GM06990 (cell line): ENCODE results near the gene EP300.
"Not testable (repeated sequence)": the region's sequence is repeated elsewhere in the genome, so short reads cannot be mapped to it uniquely, and the experiment has no call there.

Source experiments
- DNase-seq: peaks from one replicate; pipeline ENCODE4 v3.0.0-alpha.2; 2011; ENCODE audit not compliant: insufficient read length; ENCODE audit errors: extremely low read depth
- H3K27me3 ChIP-seq: replicated peaks from 2 replicates; pipeline ENCODE4 v1.6.0; 2011; ENCODE audit warnings: low read length; ENCODE audit not compliant: control insufficient read depth, insufficient read depth
- H3K36me3 ChIP-seq: 2 replicates; pipeline ENCODE4 v1.5.1; 2011; ENCODE audit warnings: low read length; ENCODE audit not compliant: control insufficient read depth, insufficient read depth
- H3K4me3 ChIP-seq: replicated peaks from 2 replicates; pipeline ENCODE4 v1.5.1; 2011; ENCODE audit warnings: low read depth, mild to moderate bottlenecking, control low read depth, low read length
- CTCF ChIP-seq: IDR thresholded peaks from 2 replicates; pipeline ENCODE4 v1.5.1; 2011; ENCODE audit warnings: low read length, control low read depth, mild to moderate bottlenecking, inconsistent platforms; ENCODE audit not compliant: insufficient read depth, poor library complexity, severe bottlenecking

Gene EP300

GRCh38 chr22:41094041-41094593, 1.7 kb downstream of the EP300 start:
- no peak for TF ChIP-seq CTCF
- Histone ChIP-seq H3K36me3 (no peaks in the 10 kb centered on the region), H3K27me3 (no peaks in the 10 kb centered on the region), H3K4me3 (peak overlapping the region; percentile 91)
- DNase-seq = no peak

GRCh38 chr22:41096391-41096790, 4.0 kb downstream of the EP300 start:
- Histone ChIP-seq H3K27me3 (no peaks in the 10 kb centered on the region), H3K4me3 (no peak overlapping the region), H3K36me3 (no peaks in the 10 kb centered on the region; the same call in 1 of the 2 replicates)
- no peak for TF ChIP-seq CTCF
- DNase-seq = no peak

- no peaks in the 10 kb centered on the region; the same call in 1 of the 2 replicates for H3K36me3 ChIP-seq
- H3K4me3 ChIP-seq = no peak overlapping the region
- no peak for DNase-seq
- TF ChIP-seq CTCF = no peak
- H3K27me3 ChIP-seq = no peaks in the 10 kb centered on the region
Measured at GRCh38 chr22:41096841-41097240, 4.4 kb downstream of the EP300 start.

GRCh38 chr22:41099036-41099435, 6.6 kb downstream of the EP300 start:
- no peak for DNase-seq
- no peak for TF ChIP-seq CTCF
- Histone ChIP-seq H3K27me3 (no peaks in the 10 kb centered on the region), H3K36me3 (no peaks in the 10 kb centered on the region; the same call in 1 of the 2 replicates), H3K4me3 (no peak overlapping the region)

GRCh38 chr22:41106122-41106968, 14.0 kb downstream of the EP300 start:
- no peaks in the 10 kb centered on the region for H3K27me3 ChIP-seq
- TF ChIP-seq CTCF = no peak
- no peak for DNase-seq
- H3K36me3 ChIP-seq = peaks cover 3% of the 10 kb centered on the region
- no peak overlapping the region for H3K4me3 ChIP-seq

GRCh38 chr22:41106969-41107325, 14.6 kb downstream of the EP300 start:
- H3K36me3 ChIP-seq = not testable (repeated sequence)

More at GRCh38 chr22:41106969-41107325, 14.6 kb downstream of the EP300 start:
- DNase-seq, H3K4me3 ChIP-seq, H3K27me3 ChIP-seq: not testable (repeated sequence)
